Activated CD4-positive, CD25-positive, alpha-beta regulatory T cell (primary cell): ENCODE measurements around the gene WWOX.
"Not testable (repeated sequence)": the region's sequence is repeated elsewhere in the genome, so short reads cannot be mapped to it uniquely, and the experiment has no call there.

Experiments
- DNase-seq, 4 experiments: peaks; one replicate each; lab custom pipeline; 2025; lab: John Stamatoyannopoulos, UW

The WWOX gene

GRCh38 chr16:78099271-78100111 lies at the start of gene WWOX:
TSS of gene WWOX (plus strand) at chr16:78099654.
- peak; percentile 90 to 94 (median 91) for DNase-seq

- no peak for DNase-seq
These were observed 48.6 kb upstream of the WWOX start for GRCh38 chr16:78050734-78051400.

GRCh38 chr16:78057803-78058564 lies 41.5 kb upstream of the WWOX start:
- DNase-seq = no peak

- DNase-seq = not testable (repeated sequence)
These were observed 39.6 kb upstream of the WWOX start for GRCh38 chr16:78059806-78060205.

- no peak for DNase-seq
These were observed 39.2 kb upstream of the WWOX start for GRCh38 chr16:78060295-78060694.

GRCh38 chr16:78060809-78061208 lies 38.6 kb upstream of the WWOX start:
- DNase-seq = no peak

- no peak for DNase-seq
These were observed 34.1 kb upstream of the WWOX start for GRCh38 chr16:78065319-78065718.

- no peak for DNase-seq
These were observed 29.5 kb upstream of the WWOX start for GRCh38 chr16:78069913-78070312.

- no peak for DNase-seq
These were observed 27.2 kb upstream of the WWOX start for GRCh38 chr16:78072275-78072674.

- DNase-seq = no peak
These were observed 23.7 kb upstream of the WWOX start for GRCh38 chr16:78075800-78076199.

- DNase-seq = no peak
These were observed 18.1 kb upstream of the WWOX start for GRCh38 chr16:78081341-78081740.

GRCh38 chr16:78091419-78091818 lies 8.0 kb upstream of the WWOX start:
- DNase-seq = no peak

GRCh38 chr16:78092758-78093157 lies 6.7 kb upstream of the WWOX start:
- no peak for DNase-seq

GRCh38 chr16:78094166-78094565 lies 5.3 kb upstream of the WWOX start:
- DNase-seq = no peak

GRCh38 chr16:78094998-78095397 lies 4.5 kb upstream of the WWOX start:
- DNase-seq = no peak

- DNase-seq = no peak
These were observed 3.1 kb upstream of the WWOX start for GRCh38 chr16:78096386-78096785.

GRCh38 chr16:78097548-78097947 lies 1.9 kb upstream of the WWOX start:
- DNase-seq = no peak

- no peak for DNase-seq
These were observed 1.4 kb upstream of the WWOX start for GRCh38 chr16:78098087-78098486.

- no peak for DNase-seq
These were observed 721 bp upstream of the WWOX start for GRCh38 chr16:78098595-78099270.

GRCh38 chr16:78100112-78100467 lies 636 bp downstream of the WWOX start:
- DNase-seq = no peak

- no peak for DNase-seq
These were observed 2.7 kb downstream of the WWOX start for GRCh38 chr16:78102122-78102660.

- no peak for DNase-seq
These were observed 3.4 kb downstream of the WWOX start for GRCh38 chr16:78102865-78103264.
